ENCODE data around the gene PABPC1L. TPM values are rescaled to one million over a fixed set of nuclear protein-coding genes. Genes with fewer than 3 reads are reported as not detected.

The PABPC1L gene
- total RNA-seq, 1 experiment from 2014 or later: 90.7 TPM

DNA sequence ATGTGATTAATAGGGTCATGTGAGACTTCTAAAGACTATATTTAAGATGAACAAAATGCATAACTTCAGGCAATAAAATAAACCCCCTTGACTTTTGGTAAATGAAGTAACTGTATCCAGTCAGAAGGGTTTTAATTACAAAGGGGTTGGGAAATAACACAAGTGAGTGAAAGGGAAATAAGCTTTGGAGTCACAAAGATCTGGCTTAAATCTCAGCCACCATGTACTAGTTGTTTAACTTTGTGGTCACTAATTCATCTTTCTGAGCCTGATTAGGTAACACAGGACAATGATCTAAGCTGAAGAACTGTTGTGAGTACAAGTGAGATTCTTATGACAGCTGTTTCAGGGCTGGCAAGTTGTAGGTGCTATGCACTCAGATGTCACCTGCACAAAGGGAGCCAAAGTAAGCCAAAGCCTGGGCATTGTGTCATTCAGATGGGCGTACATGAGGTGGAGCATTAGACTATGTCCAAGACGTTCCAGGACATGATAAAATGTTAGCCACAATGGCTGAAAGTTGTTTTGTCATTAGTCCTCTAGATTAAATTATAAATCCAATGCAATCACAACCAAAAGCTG, 36.5 kb downstream of the PABPC1L start:
- CTCF ChIA-PET: interaction anchor here (0.8 kb wide), 1 partner anchor 151 kb away, joined by 3 read pairs; no protein-coding TSS in a partner anchor
- ATAC-seq (no peak), DNase-seq (ENCODE audit: low spot score) (no peak)
- Mint-ChIP-seq H3K4me1 (no peaks in the 10 kb centered on the region), H3K27ac (no peak overlapping the region), H3K9me3 (no peaks in the 10 kb centered on the region), H3K4me3 (no peak overlapping the region), H3K36me3 (peaks cover 73% of the 10 kb centered on the region), H3K27me3 (ENCODE audit: low read depth) (no peaks in the 10 kb centered on the region)
- TF ChIP-seq GABPB1 (CRISPR knock-in tag; IDR thresholded peaks at IDR 0.05): no peak
- no peak for TF ChIP-seq ZNF423 (CRISPR knock-in tag; IDR thresholded peaks at IDR 0.05)
- no peak for TF ChIP-seq ZNF396 (CRISPR knock-in tag; IDR thresholded peaks at IDR 0.05; ENCODE audit: borderline replicate concordance)
- no peak for TF ChIP-seq MYBL2 (CRISPR knock-in tag; IDR thresholded peaks at IDR 0.05)
- no peak for TF ChIP-seq TEAD4 (CRISPR knock-in tag; IDR thresholded peaks at IDR 0.05)
- TF ChIP-seq, protein P1, sequence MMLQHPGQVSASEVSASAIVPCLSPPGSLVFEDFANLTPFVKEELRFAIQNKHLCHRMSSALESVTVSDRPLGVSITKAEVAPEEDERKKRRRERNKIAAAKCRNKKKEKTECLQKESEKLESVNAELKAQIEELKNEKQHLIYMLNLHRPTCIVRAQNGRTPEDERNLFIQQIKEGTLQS (CRISPR knock-in tag; conservative IDR thresholded peaks at IDR 0.05): no peak
- TF ChIP-seq FOXP1 (CRISPR knock-in tag; IDR thresholded peaks at IDR 0.05; ENCODE audit: borderline replicate concordance): no peak
- POLR2A ChIA-PET: interaction anchor here (0.6 kb wide), 1 partner anchor 19 kb away, joined by 3 read pairs; no protein-coding TSS in a partner anchor

DNA sequence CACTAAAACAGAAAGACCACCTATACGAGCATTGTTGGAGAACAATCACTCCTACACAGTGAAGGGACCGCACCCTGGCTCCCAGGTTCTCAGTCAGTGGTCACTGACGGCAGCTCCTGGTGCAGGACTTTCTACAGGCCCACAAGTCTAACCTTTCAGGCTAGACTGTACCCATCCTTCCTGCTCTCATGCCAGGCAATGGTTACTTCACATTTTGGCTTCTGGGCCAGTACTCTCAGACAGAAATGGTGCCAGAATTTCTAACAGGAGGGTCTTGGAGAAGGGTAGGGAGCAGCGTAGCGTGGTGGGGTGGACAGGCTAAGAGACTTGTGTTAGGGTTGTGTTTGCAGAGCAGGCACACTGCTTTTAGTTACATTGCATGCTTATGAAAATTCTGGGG, 38.2 kb downstream of the PABPC1L start:
- Mint-ChIP-seq H3K36me3 (peaks cover 71% of the 10 kb centered on the region), H3K27me3 (ENCODE audit: low read depth) (no peaks in the 10 kb centered on the region), H3K9me3 (no peaks in the 10 kb centered on the region), H3K4me1 (no peaks in the 10 kb centered on the region), H3K27ac (no peak overlapping the region), H3K4me3 (no peak overlapping the region)
- DNase-seq (ENCODE audit: low spot score) (no peak), ATAC-seq (no peak)
- CTCF ChIA-PET: no interaction called here
- POLR2A ChIA-PET: no interaction called here
- TF ChIP-seq, protein P2, sequence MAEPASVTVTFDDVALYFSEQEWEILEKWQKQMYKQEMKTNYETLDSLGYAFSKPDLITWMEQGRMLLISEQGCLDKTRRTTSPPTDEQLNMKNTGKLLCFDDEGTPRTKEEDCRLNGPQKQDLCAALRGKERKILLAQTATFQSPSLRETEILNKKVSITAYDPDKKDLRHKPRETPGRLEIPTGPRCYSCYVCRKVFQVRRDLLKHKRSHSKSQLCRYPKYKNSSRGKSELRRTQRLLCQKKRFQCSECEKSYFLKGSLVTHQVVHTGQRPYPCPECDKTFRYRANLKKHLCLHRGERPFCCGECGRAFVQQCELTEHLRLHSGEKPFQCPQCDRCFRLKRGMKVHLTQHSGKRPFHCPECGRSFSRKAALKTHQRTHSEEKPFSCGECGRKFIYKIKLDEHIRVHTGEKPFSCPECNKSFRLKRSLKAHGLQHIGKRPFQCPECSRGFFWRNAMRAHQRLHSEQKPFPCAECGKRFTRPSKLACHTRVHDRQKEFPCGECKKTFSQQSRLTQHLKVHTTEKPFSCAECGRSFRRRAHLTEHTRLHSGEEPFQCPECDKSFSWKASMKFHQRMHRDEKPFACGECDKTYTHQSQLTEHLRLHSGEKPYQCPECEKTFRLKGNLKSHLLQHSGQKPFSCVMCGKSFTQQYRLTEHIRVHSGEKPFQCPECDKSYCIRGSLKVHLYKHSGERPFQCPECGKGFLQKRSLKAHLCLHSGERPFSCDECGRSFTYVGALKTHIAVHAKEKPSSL (CRISPR knock-in tag; conservative IDR thresholded peaks at IDR 0.05): no peak
- no peak for TF ChIP-seq TCF7 (CRISPR knock-in tag; IDR thresholded peaks at IDR 0.05; ENCODE audit: low read depth)
- TF ChIP-seq SOX15 (CRISPR knock-in tag; IDR thresholded peaks at IDR 0.05): no peak
- no peak for TF ChIP-seq TP53 (CRISPR knock-in tag; IDR thresholded peaks at IDR 0.05)
- no peak for TF ChIP-seq ZNF219 (CRISPR knock-in tag; IDR thresholded peaks at IDR 0.05; ENCODE audit: borderline replicate concordance)
- TF ChIP-seq, protein P3, sequence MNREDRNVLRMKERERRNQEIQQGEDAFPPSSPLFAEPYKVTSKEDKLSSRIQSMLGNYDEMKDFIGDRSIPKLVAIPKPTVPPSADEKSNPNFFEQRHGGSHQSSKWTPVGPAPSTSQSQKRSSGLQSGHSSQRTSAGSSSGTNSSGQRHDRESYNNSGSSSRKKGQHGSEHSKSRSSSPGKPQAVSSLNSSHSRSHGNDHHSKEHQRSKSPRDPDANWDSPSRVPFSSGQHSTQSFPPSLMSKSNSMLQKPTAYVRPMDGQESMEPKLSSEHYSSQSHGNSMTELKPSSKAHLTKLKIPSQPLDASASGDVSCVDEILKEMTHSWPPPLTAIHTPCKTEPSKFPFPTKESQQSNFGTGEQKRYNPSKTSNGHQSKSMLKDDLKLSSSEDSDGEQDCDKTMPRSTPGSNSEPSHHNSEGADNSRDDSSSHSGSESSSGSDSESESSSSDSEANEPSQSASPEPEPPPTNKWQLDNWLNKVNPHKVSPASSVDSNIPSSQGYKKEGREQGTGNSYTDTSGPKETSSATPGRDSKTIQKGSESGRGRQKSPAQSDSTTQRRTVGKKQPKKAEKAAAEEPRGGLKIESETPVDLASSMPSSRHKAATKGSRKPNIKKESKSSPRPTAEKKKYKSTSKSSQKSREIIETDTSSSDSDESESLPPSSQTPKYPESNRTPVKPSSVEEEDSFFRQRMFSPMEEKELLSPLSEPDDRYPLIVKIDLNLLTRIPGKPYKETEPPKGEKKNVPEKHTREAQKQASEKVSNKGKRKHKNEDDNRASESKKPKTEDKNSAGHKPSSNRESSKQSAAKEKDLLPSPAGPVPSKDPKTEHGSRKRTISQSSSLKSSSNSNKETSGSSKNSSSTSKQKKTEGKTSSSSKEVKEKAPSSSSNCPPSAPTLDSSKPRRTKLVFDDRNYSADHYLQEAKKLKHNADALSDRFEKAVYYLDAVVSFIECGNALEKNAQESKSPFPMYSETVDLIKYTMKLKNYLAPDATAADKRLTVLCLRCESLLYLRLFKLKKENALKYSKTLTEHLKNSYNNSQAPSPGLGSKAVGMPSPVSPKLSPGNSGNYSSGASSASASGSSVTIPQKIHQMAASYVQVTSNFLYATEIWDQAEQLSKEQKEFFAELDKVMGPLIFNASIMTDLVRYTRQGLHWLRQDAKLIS (CRISPR knock-in tag; IDR thresholded peaks at IDR 0.05; ENCODE audit: borderline replicate concordance): no peak
- TF ChIP-seq, protein P4, sequence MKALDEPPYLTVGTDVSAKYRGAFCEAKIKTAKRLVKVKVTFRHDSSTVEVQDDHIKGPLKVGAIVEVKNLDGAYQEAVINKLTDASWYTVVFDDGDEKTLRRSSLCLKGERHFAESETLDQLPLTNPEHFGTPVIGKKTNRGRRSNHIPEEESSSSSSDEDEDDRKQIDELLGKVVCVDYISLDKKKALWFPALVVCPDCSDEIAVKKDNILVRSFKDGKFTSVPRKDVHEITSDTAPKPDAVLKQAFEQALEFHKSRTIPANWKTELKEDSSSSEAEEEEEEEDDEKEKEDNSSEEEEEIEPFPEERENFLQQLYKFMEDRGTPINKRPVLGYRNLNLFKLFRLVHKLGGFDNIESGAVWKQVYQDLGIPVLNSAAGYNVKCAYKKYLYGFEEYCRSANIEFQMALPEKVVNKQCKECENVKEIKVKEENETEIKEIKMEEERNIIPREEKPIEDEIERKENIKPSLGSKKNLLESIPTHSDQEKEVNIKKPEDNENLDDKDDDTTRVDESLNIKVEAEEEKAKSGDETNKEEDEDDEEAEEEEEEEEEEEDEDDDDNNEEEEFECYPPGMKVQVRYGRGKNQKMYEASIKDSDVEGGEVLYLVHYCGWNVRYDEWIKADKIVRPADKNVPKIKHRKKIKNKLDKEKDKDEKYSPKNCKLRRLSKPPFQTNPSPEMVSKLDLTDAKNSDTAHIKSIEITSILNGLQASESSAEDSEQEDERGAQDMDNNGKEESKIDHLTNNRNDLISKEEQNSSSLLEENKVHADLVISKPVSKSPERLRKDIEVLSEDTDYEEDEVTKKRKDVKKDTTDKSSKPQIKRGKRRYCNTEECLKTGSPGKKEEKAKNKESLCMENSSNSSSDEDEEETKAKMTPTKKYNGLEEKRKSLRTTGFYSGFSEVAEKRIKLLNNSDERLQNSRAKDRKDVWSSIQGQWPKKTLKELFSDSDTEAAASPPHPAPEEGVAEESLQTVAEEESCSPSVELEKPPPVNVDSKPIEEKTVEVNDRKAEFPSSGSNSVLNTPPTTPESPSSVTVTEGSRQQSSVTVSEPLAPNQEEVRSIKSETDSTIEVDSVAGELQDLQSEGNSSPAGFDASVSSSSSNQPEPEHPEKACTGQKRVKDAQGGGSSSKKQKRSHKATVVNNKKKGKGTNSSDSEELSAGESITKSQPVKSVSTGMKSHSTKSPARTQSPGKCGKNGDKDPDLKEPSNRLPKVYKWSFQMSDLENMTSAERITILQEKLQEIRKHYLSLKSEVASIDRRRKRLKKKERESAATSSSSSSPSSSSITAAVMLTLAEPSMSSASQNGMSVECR (CRISPR knock-in tag; IDR thresholded peaks at IDR 0.05; ENCODE audit: borderline replicate concordance): no peak
- TF ChIP-seq ZNF396 (CRISPR knock-in tag; IDR thresholded peaks at IDR 0.05; ENCODE audit: borderline replicate concordance): no peak
- TF ChIP-seq, protein P1 (CRISPR knock-in tag; conservative IDR thresholded peaks at IDR 0.05): no peak
- TF ChIP-seq SP1 (CRISPR knock-in tag; conservative IDR thresholded peaks at IDR 0.05): no peak
- TF ChIP-seq IRF2 (CRISPR knock-in tag; IDR thresholded peaks at IDR 0.05; ENCODE audit: borderline replicate concordance, low read depth): no peak
- no peak for TF ChIP-seq HMGA2 (CRISPR knock-in tag; IDR thresholded peaks at IDR 0.05)
- TF ChIP-seq, protein P5, sequence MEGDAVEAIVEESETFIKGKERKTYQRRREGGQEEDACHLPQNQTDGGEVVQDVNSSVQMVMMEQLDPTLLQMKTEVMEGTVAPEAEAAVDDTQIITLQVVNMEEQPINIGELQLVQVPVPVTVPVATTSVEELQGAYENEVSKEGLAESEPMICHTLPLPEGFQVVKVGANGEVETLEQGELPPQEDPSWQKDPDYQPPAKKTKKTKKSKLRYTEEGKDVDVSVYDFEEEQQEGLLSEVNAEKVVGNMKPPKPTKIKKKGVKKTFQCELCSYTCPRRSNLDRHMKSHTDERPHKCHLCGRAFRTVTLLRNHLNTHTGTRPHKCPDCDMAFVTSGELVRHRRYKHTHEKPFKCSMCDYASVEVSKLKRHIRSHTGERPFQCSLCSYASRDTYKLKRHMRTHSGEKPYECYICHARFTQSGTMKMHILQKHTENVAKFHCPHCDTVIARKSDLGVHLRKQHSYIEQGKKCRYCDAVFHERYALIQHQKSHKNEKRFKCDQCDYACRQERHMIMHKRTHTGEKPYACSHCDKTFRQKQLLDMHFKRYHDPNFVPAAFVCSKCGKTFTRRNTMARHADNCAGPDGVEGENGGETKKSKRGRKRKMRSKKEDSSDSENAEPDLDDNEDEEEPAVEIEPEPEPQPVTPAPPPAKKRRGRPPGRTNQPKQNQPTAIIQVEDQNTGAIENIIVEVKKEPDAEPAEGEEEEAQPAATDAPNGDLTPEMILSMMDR (IDR thresholded peaks at IDR 0.05): no peak
- no peak for TF ChIP-seq ZNF232 (CRISPR knock-in tag; IDR thresholded peaks at IDR 0.05)
- no peak for TF ChIP-seq CREB1 (CRISPR knock-in tag; IDR thresholded peaks at IDR 0.05)
- TF ChIP-seq ZNF263 (CRISPR knock-in tag; IDR thresholded peaks at IDR 0.05; ENCODE audit: low read depth): no peak
- no peak for TF ChIP-seq ZNF671 (CRISPR knock-in tag; IDR thresholded peaks at IDR 0.05)

Measured in WTC11 (cell line).